Calu3 (cell line): ENCODE results near the gene AK9. TPM values are rescaled to one million over a fixed set of nuclear protein-coding genes. Genes with fewer than 3 reads are reported as not detected.

Experiments used
- Bru-seq: library from RNA; stranded (reverse); fragments of 400-500 nt; gene quantifications from one replicate; lab custom pipeline; 2021; lab: Mats Ljungman, UMichigan
- BruChase-seq, 2 experiments: library from RNA; stranded (reverse); fragments of 400-500 nt; gene quantifications; one replicate each; lab custom pipeline; 2021; lab: Mats Ljungman, UMichigan
- BruUV-seq: library from RNA; stranded (reverse); fragments of 400-500 nt; replicated peaks from 2 replicates; lab custom pipeline; 2021; lab: Mats Ljungman, UMichigan
- CTCF ChIA-PET: fragments of 300-600 bp; sonication (Branson Sonifier 250); formaldehyde crosslinking; loops from one replicate; lab custom pipeline; 2022; ENCODE audit warnings: antibody characterized with exemption; lab: Charles Lee
- DNase-seq: peaks from one replicate; pipeline ENCODE4 v3.0.0; 2022
- H3K27ac Mint-ChIP-seq: one replicate; pipeline ENCODE4 v1.8.0; 2022; ENCODE audit warnings: mixed read lengths; ENCODE audit not compliant: unreplicated experiment
- H3K27me3 Mint-ChIP-seq: one replicate; pipeline ENCODE4 v1.8.0; 2022; ENCODE audit warnings: mixed read lengths; ENCODE audit not compliant: unreplicated experiment
- H3K36me3 Mint-ChIP-seq: one replicate; pipeline ENCODE4 v1.8.0; 2022; ENCODE audit warnings: mild to moderate bottlenecking, moderate library complexity, mixed read lengths; ENCODE audit not compliant: insufficient read depth, unreplicated experiment
- H3K4me1 Mint-ChIP-seq: one replicate; pipeline ENCODE4 v1.8.0; 2022; ENCODE audit warnings: mild to moderate bottlenecking, low read depth, mixed read lengths; ENCODE audit not compliant: unreplicated experiment
- H3K4me3 Mint-ChIP-seq: one replicate; pipeline ENCODE4 v1.8.0; 2022; ENCODE audit warnings: mild to moderate bottlenecking, low read depth, moderate library complexity, mixed read lengths; ENCODE audit not compliant: unreplicated experiment
- H3K9me3 Mint-ChIP-seq: one replicate; pipeline ENCODE4 v1.8.0; 2022; ENCODE audit warnings: low read depth, mixed read lengths; ENCODE audit not compliant: unreplicated experiment
- intact Hi-C: fragments of 100-400 bp; cut with micrococcal nuclease; formaldehyde crosslinking; loops from one replicate; pipeline ENCODE4 v1.10.0; 2022; ENCODE audit not compliant: unreplicated experiment
- long read RNA-seq: library from polyadenylated mRNA; stranded (forward); transcript quantifications from one replicate; pipeline ENCODE4 v2.0.0, GENCODE V29; 2022
- total RNA-seq: library from RNA; stranded (reverse); gene quantifications from 2 replicates; pipeline ENCODE4 v1.2.3, GENCODE V29; 2022
- TF ChIP-seq, protein P1 (sequence below): fragments of 200-600 bp; IDR thresholded peaks from one replicate; pipeline ENCODE4 v1.8.0; 2022; ENCODE audit warnings: antibody characterized with exemption; ENCODE audit not compliant: unreplicated experiment

The AK9 gene
- total RNA-seq (5.6 and 7.6 TPM in 2 replicates), Bru-seq, nascent RNA (percentile 40 among the genes with signal in this experiment), BruChase-seq, experiment 1, labeled RNA remaining after a 6-hour chase (percentile 38 among the genes with signal in this experiment), BruChase-seq, experiment 2, labeled RNA remaining after a 2-hour chase (percentile 38 among the genes with signal in this experiment)
- long read RNA-seq, partial matches to known transcripts = 4 of 9 reads
- long read RNA-seq, other reads (novel, unspliced or antisense) = 5 of 9 reads

- peak; percentile 94 for DNase-seq
- BruUV-seq = TSS peak; percentile 81
- intact Hi-C loops = loop anchor here (2.0 to 5.0 kb wide), 2 partner anchors 94 to 164 kb away; no protein-coding TSS in a partner anchor
- Mint-ChIP-seq H3K4me3 (peak within 1 kb of the TSS; percentile 77), H3K27me3 (no peaks in the 10 kb centered on the region), H3K36me3 (peaks cover 19% of the 10 kb centered on the region), H3K27ac (peak within 1 kb of the TSS; percentile 73), H3K9me3 (no peaks in the 10 kb centered on the region), H3K4me1 (peaks cover 18% of the 10 kb centered on the region)
- CTCF ChIA-PET = interaction anchor here (0.5 to 1.4 kb wide), 6 partner anchors 14 to 349 kb away, joined by 3 to 4 read pairs (median 3); no protein-coding TSS in a partner anchor
- TF ChIP-seq, protein P1, sequence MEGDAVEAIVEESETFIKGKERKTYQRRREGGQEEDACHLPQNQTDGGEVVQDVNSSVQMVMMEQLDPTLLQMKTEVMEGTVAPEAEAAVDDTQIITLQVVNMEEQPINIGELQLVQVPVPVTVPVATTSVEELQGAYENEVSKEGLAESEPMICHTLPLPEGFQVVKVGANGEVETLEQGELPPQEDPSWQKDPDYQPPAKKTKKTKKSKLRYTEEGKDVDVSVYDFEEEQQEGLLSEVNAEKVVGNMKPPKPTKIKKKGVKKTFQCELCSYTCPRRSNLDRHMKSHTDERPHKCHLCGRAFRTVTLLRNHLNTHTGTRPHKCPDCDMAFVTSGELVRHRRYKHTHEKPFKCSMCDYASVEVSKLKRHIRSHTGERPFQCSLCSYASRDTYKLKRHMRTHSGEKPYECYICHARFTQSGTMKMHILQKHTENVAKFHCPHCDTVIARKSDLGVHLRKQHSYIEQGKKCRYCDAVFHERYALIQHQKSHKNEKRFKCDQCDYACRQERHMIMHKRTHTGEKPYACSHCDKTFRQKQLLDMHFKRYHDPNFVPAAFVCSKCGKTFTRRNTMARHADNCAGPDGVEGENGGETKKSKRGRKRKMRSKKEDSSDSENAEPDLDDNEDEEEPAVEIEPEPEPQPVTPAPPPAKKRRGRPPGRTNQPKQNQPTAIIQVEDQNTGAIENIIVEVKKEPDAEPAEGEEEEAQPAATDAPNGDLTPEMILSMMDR = no peak
Observed at GRCh38 chr6:109690737-109691621, at the start of gene AK9, which contains the start of gene FIG4. AK9 (minus strand) TSS chr6:109691202; CDS start chr6:109675745, 15,457 bp downstream. FIG4 (plus strand) TSS chr6:109691296; CDS start chr6:109691436, 140 bp downstream.

DNA sequence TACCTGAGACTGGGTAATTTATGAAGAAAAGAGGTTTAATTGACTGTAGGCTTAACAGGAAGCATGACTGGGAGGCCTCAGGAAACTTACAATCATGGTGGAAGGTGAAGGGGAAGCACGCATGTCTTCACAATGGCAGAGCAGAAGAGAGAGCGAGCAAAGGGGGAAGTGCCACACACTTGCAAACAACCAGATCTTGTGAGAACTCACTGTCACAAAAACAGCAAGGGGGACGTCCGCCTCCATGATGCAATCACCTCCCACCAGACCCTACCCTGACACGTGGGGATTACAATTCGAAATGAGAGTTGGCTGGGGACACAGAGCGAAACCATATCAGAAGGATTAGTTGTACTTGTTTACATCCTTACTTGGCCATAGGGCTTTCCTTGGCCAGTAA is 49.8 kb upstream of the AK9 start:
- Mint-ChIP-seq H3K4me1 (no peaks in the 10 kb centered on the region), H3K36me3 (no peaks in the 10 kb centered on the region), H3K27me3 (no peaks in the 10 kb centered on the region), H3K9me3 (no peaks in the 10 kb centered on the region), H3K4me3 (no peak overlapping the region), H3K27ac (no peak overlapping the region)
- intact Hi-C loops = no loop called here
- TF ChIP-seq, protein P1 = no peak
- no peak for DNase-seq
- CTCF ChIA-PET = no interaction called here
- no TSS peak for BruUV-seq

DNA sequence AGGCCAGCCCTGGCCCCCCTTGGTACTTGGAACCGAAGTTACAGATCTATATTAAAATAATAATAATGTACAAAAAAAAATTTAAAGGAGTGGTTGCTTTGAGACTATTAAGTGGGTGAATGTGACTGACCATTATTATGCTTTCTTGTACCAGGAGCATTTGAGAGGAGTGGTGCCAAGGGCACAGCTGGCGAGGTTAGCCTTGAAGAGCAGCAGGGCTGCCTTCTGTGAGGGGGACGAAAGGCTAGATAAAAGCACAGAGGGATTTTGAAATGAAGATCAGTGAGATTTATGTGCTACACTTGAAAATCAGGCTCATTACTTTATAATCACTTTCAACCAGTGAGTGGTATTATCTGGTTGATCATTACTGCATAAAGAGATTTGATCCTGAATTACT is 48.7 kb upstream of the AK9 start:
- no TSS peak for BruUV-seq
- Mint-ChIP-seq H3K4me1 (no peaks in the 10 kb centered on the region), H3K4me3 (no peak overlapping the region), H3K27ac (no peak overlapping the region), H3K36me3 (no peaks in the 10 kb centered on the region), H3K9me3 (no peaks in the 10 kb centered on the region), H3K27me3 (no peaks in the 10 kb centered on the region)
- intact Hi-C loops = no loop called here
- no peak for DNase-seq
- TF ChIP-seq, protein P1 = no peak
- CTCF ChIA-PET = interaction anchor here (0.5 kb wide), 1 partner anchor 32 kb away, joined by 3 read pairs; no protein-coding TSS in a partner anchor

GRCh38 chr6:109738667-109739066 is 47.7 kb upstream of the AK9 start:
- no peak for DNase-seq
- BruUV-seq = no TSS peak
- no peaks in the 10 kb centered on the region for H3K9me3 Mint-ChIP-seq
- H3K27ac Mint-ChIP-seq = no peak overlapping the region
- intact Hi-C loops = no loop called here
- no peak overlapping the region for H3K4me3 Mint-ChIP-seq
- TF ChIP-seq, protein P1 = no peak
- CTCF ChIA-PET = no interaction called here
- no peaks in the 10 kb centered on the region for H3K27me3 Mint-ChIP-seq
- no peaks in the 10 kb centered on the region for H3K36me3 Mint-ChIP-seq
- H3K4me1 Mint-ChIP-seq = no peaks in the 10 kb centered on the region
